ENCODE results near the gene ATP10A. TPM values are rescaled to one million over a fixed set of nuclear protein-coding genes. Genes with fewer than 3 reads are reported as not detected.

The ATP10A gene
- total RNA-seq, 4 donors from 2014 or later = 8.1 to 36.0 (median 17.9) TPM

DNA sequence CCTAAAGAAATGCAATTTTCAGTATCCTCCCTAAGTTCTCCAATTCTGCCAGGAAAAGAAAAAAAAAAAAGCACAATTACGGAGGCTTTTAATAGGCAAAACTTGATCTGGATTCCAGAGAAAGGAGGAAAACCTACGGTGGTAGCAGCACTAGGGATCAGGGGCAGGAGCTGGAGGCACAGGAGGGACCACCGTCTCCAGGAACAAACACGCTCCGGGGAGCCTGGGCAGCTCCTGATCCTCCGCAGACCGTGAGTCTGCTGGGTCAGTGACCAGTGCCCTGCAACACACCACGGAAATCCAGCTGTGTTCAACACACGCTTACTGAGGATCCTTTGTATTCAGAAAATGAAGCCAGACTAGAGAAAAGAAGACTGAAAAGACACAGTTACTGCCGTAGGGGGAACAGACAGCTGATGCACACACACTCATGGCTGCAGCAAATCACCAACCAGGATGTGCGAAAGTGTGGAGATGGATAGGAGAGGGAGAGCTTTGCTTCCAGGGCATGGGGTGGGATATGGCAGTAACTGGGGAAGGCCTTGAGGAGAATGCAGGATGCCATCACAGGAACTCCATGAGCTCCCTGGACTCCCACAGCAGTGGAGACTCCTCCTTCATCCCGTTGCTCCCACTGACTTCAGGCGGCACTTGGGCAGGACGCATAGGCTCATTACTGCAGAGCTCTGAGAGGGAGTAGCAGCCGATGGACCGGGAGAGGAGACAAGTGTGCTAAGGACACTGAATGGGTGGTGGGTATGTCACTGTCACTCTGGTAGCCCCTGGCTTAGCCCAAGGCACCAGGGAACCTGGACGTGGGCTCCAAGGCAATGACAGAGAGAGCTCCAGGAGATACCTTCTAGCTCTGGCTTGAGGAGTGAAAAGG is 167.0 kb downstream of the ATP10A start:
- Histone ChIP-seq H3K27ac (no peak overlapping the region), H3K4me1 (no peaks in the 10 kb centered on the region), H3K9me3 (no peaks in the 10 kb centered on the region), H3K36me3 (peaks cover 0 to 24% (median 0%) of the 10 kb centered on the region in 3 donors), H3K27me3 (no peaks in the 10 kb centered on the region), H3K4me3 (no peak overlapping the region)
- DNase-seq (ENCODE audit: low spot score in 2 of 2) = no peak
- 59 to 62% methylated on average over 17 of the region's 17 CpGs for WGBS, 2 donors
- no peak for TF ChIP-seq POLR2A (IDR thresholded peaks at IDR 0.05)
- TF ChIP-seq, protein P1, sequence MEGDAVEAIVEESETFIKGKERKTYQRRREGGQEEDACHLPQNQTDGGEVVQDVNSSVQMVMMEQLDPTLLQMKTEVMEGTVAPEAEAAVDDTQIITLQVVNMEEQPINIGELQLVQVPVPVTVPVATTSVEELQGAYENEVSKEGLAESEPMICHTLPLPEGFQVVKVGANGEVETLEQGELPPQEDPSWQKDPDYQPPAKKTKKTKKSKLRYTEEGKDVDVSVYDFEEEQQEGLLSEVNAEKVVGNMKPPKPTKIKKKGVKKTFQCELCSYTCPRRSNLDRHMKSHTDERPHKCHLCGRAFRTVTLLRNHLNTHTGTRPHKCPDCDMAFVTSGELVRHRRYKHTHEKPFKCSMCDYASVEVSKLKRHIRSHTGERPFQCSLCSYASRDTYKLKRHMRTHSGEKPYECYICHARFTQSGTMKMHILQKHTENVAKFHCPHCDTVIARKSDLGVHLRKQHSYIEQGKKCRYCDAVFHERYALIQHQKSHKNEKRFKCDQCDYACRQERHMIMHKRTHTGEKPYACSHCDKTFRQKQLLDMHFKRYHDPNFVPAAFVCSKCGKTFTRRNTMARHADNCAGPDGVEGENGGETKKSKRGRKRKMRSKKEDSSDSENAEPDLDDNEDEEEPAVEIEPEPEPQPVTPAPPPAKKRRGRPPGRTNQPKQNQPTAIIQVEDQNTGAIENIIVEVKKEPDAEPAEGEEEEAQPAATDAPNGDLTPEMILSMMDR (IDR thresholded peaks at IDR 0.05) = no peak
- no peak for TF ChIP-seq EP300 (IDR thresholded peaks at IDR 0.05)

DNA sequence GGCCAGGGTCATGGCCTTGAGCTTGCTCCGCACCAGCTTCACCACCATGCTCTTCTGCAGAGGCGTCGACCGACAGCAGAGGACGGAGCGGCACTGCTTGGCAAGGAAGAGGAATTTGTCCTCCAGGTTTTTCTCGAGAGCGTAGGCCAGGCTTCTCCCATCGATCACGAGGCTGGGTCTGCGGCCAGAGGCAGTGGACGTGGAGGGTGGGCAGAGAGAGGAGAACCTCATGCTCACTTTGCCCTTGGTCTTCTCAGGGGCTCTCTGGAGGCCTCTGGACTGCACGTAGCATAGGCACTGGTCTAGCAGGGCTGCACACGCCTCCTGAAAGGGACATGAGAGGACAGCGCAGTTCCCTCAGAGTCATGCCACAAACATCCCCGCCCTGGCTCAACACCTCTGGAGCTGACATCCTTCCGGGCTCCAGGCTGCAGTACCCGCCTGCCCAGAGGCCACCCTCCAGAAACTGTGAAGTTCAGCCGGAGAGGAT is 168.3 kb downstream of the ATP10A start:
- TF ChIP-seq POLR2A (IDR thresholded peaks at IDR 0.05) (no peak), EP300 (IDR thresholded peaks at IDR 0.05) (no peak)
- TF ChIP-seq, protein P1 (IDR thresholded peaks at IDR 0.05) = no peak
- Histone ChIP-seq H3K27me3 (no peaks in the 10 kb centered on the region), H3K4me3 (no peak overlapping the region), H3K9me3 (no peaks in the 10 kb centered on the region), H3K36me3 (peaks cover 0 to 19% (median 0%) of the 10 kb centered on the region in 3 donors), H3K4me1 (no peaks in the 10 kb centered on the region), H3K27ac (no peak overlapping the region)
- WGBS, 2 donors = 93 to 96% methylated on average over 16 to 19 of the region's 19 CpGs
- no peak for DNase-seq (ENCODE audit: low spot score in 2 of 2)

DNA sequence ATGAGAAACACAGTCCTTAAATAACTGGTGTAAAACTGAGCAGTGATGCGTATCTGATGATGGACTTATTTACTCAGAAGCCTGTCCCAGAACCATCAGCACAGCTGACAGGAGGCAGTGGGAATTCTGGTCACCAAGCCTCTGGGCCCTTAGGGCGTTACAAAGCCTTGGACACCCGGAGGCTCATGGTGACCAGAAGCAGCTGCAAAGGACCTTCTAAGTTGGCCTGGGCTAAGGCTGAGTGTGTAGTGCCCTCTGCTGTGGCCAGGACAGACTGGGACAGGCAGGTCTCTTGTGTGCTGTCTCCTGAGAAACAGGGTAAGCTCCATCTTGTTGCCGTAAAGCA is 168.9 kb downstream of the ATP10A start:
- no peak for DNase-seq (ENCODE audit: low spot score in 2 of 2)
- no peaks in the 10 kb centered on the region for H3K4me1 ChIP-seq
- no peaks in the 10 kb centered on the region for H3K9me3 ChIP-seq
- H3K27me3 ChIP-seq = no peaks in the 10 kb centered on the region
- H3K36me3 ChIP-seq = peaks cover 0 to 19% (median 0%) of the 10 kb centered on the region in 3 donors
- TF ChIP-seq EP300 (IDR thresholded peaks at IDR 0.05) = no peak
- TF ChIP-seq, protein P1 (IDR thresholded peaks at IDR 0.05) = peak in 1 of 5 experiments; percentile 5
- WGBS, 2 donors = 81 to 85% methylated on average over 4 of the region's 4 CpGs
- H3K27ac ChIP-seq = no peak overlapping the region
- no peak overlapping the region for H3K4me3 ChIP-seq

DNA sequence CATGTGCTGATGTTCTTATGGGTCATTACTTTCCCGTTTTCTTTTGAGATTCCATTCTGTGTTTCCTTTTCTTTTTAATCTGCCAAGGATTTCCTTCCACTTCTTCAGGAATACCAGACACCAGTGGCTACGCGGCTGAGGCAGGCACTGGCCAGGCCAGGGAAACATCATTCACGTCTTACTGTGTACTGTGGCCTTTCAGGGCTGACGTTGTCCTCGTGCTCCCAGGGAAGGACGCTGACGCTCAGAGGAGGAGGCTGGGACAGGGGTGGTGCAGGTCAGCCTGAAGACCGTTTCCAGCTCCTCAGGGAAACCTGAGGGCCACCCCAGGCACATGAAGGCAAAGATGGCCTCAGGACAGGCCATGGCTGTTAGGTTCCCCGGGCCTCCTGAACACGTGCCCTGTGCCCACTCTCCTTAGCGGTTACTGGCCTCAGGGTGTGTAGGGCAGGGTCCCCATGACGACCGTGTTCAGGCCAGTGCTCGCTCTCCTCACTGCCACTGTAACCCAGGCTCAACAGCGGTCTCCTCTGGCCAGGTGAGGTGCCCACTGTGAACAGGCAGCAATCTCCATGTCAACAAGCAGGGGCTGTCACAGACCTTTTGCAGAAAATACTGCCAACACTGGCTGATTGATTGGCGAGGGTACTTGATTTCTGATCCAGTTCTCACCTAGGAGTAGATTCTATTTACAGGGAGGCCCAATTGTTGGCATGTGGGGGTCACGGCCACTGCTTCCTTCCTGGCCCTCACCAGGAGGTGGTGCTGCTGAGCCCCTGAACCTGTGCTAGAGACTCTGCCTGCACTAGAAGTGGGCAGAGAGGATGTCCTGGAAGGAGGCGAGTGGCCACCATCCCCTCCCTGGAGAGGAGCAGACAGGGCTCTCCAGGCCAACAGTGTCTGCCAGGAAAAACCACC is 169.5 kb downstream of the ATP10A start:
- WGBS, 2 donors = 74 to 84% methylated on average over 12 to 19 of the region's 19 CpGs
- TF ChIP-seq POLR2A (IDR thresholded peaks at IDR 0.05) = no peak
- TF ChIP-seq, protein P1 (IDR thresholded peaks at IDR 0.05) = peak; percentile 35 to 58 (median 40)
- Histone ChIP-seq H3K9me3 (no peaks in the 10 kb centered on the region), H3K4me1 (no peaks in the 10 kb centered on the region), H3K4me3 (no peak overlapping the region), H3K27ac (no peak overlapping the region), H3K36me3 (peaks cover 0 to 19% (median 0%) of the 10 kb centered on the region in 3 donors), H3K27me3 (no peaks in the 10 kb centered on the region)
- DNase-seq (ENCODE audit: low spot score in 2 of 2) = peak in 1 of 2 donors; percentile 24
